ENCODE results near the gene RASGRP1. TPM values are rescaled to one million over a fixed set of nuclear protein-coding genes. Genes with fewer than 3 reads are reported as not detected.

RASGRP1 gene
- total RNA-seq, 3 donors from 2014 or later (not counting 1 experiment from before 2014, with no cell fraction given), result 65.9 to 122 (median 96.5) TPM

DNA sequence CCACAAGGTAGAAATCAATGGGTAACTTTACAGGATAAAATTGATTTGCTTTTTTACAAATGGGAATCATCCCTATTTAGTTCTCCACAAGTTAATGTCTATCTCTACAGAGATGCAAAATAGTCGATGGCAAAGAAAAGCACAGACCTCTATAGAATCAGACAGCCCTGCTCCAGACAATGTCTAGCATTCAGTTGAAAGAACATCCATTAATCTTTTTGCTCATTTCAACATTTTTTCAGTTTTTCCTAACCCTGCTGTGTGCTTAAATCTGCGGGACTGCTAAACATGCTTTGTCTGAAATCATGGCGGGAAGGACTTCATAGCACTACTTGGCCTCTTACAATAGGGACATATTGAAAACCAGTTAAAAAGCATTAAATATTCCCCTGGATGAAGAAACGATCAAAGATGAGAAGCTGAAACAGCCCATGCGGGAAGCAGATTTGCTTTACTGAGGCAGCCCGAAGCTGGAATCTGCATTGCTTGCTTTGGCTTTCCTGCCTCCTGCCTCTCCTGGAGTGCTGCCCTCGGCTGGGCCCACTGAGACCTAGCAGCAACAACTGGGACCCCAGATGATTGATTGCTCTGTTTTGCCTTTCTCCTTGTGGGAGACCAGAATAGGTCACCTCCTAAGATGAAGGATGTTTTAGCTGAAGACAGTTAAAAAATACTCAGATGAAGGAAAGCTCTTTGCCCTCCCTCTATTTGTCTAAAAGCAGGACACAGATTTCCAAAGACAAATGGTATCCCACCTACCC is 38.5 kb upstream of the RASGRP1 start:
- H3K9me3 ChIP-seq (ENCODE audit: control insufficient read depth, insufficient read depth, low read length), result no peaks in the 10 kb centered on the region
- H3K4me1 ChIP-seq (ENCODE audit: control insufficient read depth, insufficient read depth, low read length), result no peaks in the 10 kb centered on the region
- TF ChIP-seq, protein P1, sequence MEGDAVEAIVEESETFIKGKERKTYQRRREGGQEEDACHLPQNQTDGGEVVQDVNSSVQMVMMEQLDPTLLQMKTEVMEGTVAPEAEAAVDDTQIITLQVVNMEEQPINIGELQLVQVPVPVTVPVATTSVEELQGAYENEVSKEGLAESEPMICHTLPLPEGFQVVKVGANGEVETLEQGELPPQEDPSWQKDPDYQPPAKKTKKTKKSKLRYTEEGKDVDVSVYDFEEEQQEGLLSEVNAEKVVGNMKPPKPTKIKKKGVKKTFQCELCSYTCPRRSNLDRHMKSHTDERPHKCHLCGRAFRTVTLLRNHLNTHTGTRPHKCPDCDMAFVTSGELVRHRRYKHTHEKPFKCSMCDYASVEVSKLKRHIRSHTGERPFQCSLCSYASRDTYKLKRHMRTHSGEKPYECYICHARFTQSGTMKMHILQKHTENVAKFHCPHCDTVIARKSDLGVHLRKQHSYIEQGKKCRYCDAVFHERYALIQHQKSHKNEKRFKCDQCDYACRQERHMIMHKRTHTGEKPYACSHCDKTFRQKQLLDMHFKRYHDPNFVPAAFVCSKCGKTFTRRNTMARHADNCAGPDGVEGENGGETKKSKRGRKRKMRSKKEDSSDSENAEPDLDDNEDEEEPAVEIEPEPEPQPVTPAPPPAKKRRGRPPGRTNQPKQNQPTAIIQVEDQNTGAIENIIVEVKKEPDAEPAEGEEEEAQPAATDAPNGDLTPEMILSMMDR (IDR thresholded peaks at IDR 0.05), result no peak
- Mint-ChIP-seq H3K36me3 (no peaks in the 10 kb centered on the region), H3K9me3 (no peaks in the 10 kb centered on the region), H3K27ac (no peak overlapping the region), H3K27me3 (ENCODE audit: low read depth in 2 of 2) (peaks cover 0 to 2% of the 10 kb centered on the region in 2 donors), H3K4me1 (peaks cover 9 to 12% of the 10 kb centered on the region in 2 donors), H3K4me3 (no peak overlapping the region)
- WGBS (ENCODE audit: insufficient coverage), result 94% methylated on average over 7 of the region's 7 CpGs
- DNase-seq (no peak), ATAC-seq (no peak)
- intact Hi-C loops (cut with micrococcal nuclease), result no loop called here
- H3K4me3 ChIP-seq (ENCODE audit: low read length), result no peak overlapping the region
- H3K27ac ChIP-seq (ENCODE audit: low read length), result no peak overlapping the region
- no peaks in the 10 kb centered on the region for H3K36me3 ChIP-seq (ENCODE audit: control insufficient read depth, insufficient read depth, low read length)
- H3K27me3 ChIP-seq (ENCODE audit: control insufficient read depth, insufficient read depth, low read length), result no peaks in the 10 kb centered on the region

DNA sequence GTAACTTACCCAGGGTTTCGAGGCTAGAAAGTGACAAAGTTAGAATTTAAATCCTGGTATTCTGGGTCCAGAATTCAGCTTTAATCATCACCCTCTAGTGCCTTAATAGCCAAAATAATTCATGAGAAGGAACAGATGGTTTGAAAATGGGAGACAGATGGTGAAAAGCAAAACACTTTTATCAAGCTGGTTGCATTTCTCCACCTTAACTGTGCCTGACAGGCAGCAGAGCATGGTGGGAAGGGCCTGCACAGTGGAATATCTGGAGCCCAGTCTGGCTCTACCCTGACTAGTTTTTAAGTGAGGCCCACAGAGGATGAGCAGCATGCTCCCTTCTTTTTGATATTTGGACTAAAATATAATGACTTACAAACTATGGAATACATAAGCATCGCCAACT is 35.6 kb upstream of the RASGRP1 start:
- H3K4me1 Mint-ChIP-seq, result no peaks in the 10 kb centered on the region
- no peaks in the 10 kb centered on the region for H3K36me3 ChIP-seq (ENCODE audit: control insufficient read depth, insufficient read depth, low read length)
- H3K9me3 Mint-ChIP-seq, result no peaks in the 10 kb centered on the region
- intact Hi-C loops (cut with micrococcal nuclease), result no loop called here
- no peak overlapping the region for H3K27ac Mint-ChIP-seq
- 100% methylated on average over 1 of the region's 2 CpGs for WGBS (ENCODE audit: insufficient coverage)
- H3K27me3 ChIP-seq (ENCODE audit: control insufficient read depth, insufficient read depth, low read length), result no peaks in the 10 kb centered on the region
- H3K36me3 Mint-ChIP-seq, result no peaks in the 10 kb centered on the region
- no peak for DNase-seq
- H3K27ac ChIP-seq (ENCODE audit: low read length), result no peak overlapping the region
- no peak overlapping the region for H3K4me3 ChIP-seq (ENCODE audit: low read length)
- no peak overlapping the region for H3K4me3 Mint-ChIP-seq
- peaks cover 0 to 6% of the 10 kb centered on the region in 2 donors for H3K27me3 Mint-ChIP-seq (ENCODE audit: low read depth in 2 of 2)
- ATAC-seq, result no peak
- H3K4me1 ChIP-seq (ENCODE audit: control insufficient read depth, insufficient read depth, low read length), result no peaks in the 10 kb centered on the region
- no peaks in the 10 kb centered on the region for H3K9me3 ChIP-seq (ENCODE audit: control insufficient read depth, insufficient read depth, low read length)
- TF ChIP-seq, protein P1 (IDR thresholded peaks at IDR 0.05), result no peak

DNA sequence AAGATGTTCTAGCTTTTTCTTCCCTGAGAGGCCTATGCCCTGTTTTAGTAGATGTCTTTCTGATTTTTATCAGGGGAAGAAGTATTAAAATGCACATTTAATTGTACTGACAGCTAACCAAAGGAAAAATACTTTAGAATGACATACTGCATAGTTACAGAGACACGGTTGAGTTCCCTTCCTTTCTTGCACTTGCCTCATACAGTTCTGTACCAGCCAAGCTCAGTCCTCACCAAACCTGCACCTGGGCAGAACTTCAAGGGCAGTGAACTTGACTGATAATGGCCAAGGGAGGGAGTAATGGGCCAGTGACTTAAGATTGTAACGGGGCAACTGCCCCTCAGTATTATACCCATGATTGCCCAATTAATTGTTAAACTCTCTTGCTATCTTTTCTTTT is 34.1 kb upstream of the RASGRP1 start:
- intact Hi-C loops (cut with micrococcal nuclease), result no loop called here
- H3K36me3 ChIP-seq (ENCODE audit: control insufficient read depth, insufficient read depth, low read length), result no peaks in the 10 kb centered on the region
- H3K27ac Mint-ChIP-seq, result no peak overlapping the region
- no peak overlapping the region for H3K27ac ChIP-seq (ENCODE audit: low read length)
- peaks cover 0 to 7% of the 10 kb centered on the region in 2 donors for H3K27me3 Mint-ChIP-seq (ENCODE audit: low read depth in 2 of 2)
- ATAC-seq (no peak), DNase-seq (no peak)
- TF ChIP-seq, protein P1 (IDR thresholded peaks at IDR 0.05), result no peak
- H3K4me3 ChIP-seq (ENCODE audit: low read length), result no peak overlapping the region
- H3K4me1 Mint-ChIP-seq, result no peaks in the 10 kb centered on the region
- H3K4me3 Mint-ChIP-seq, result no peak overlapping the region
- no peaks in the 10 kb centered on the region for H3K36me3 Mint-ChIP-seq
- H3K4me1 ChIP-seq (ENCODE audit: control insufficient read depth, insufficient read depth, low read length), result no peaks in the 10 kb centered on the region
- no peaks in the 10 kb centered on the region for H3K9me3 Mint-ChIP-seq
- no peaks in the 10 kb centered on the region for H3K27me3 ChIP-seq (ENCODE audit: control insufficient read depth, insufficient read depth, low read length)
- H3K9me3 ChIP-seq (ENCODE audit: control insufficient read depth, insufficient read depth, low read length), result no peaks in the 10 kb centered on the region
- WGBS (ENCODE audit: insufficient coverage), result 72% methylated on average over 2 of the region's 2 CpGs
